Gastroesophageal sphincter (tissue), 3 donors: ENCODE measurements around the gene INPP4B.

Experiments
- CTCF ChIP-seq, 4 experiments: fragments of 200-600 bp in 2 of 4; fragments of 450-650 bp in 2 of 4; sonication (generic) in 1 of 4; IDR thresholded peaks; one replicate each; pipeline ENCODE4 v1.5.1; 2017 to 2019; ENCODE audit warnings: antibody characterized with exemption in 4 of 4, mild to moderate bottlenecking in 2 of 4, moderate library complexity in 2 of 4
- POLR2A ChIP-seq, 2 donors: fragments of 450-650 bp; IDR thresholded peaks; one replicate each; pipeline ENCODE4 v1.6.1; 2017; ENCODE audit warnings: antibody characterized with exemption in 2 of 2, mild to moderate bottlenecking in 2 of 2, moderate library complexity in 1 of 2

- TF ChIP-seq CTCF (IDR thresholded peaks at IDR 0.05) (no peak), POLR2A (IDR thresholded peaks at IDR 0.05) (no peak)
Observed at GRCh38 chr4:142727149-142727548, 119.0 kb downstream of the INPP4B start.
